Effector memory CD8-positive, alpha-beta T cell (primary cell): Measurements from ENCODE around the gene KIAA0232.
"Not testable (repeated sequence)": the region's sequence is repeated elsewhere in the genome, so short reads cannot be mapped to it uniquely, and the experiment has no call there.

Experiments
- ATAC-seq: fragments of 150-1000 bp; cut with Tn5 transposase; replicated peaks from 2 replicates; pipeline ENCODE4 v1.10.0; 2021; ENCODE audit warnings: mild to moderate bottlenecking, moderate library complexity
- DNase-seq, 3 experiments: peaks; one replicate each; pipeline ENCODE4 v3.0.0; 2021
- H3K27ac Mint-ChIP-seq, 2 donors: one replicate each; pipeline ENCODE4 v1.8.0; 2022; ENCODE audit warnings: mild to moderate bottlenecking in 2 of 2, mixed read lengths in 2 of 2, moderate library complexity in 2 of 2
- H3K27me3 Mint-ChIP-seq, 2 donors: one replicate each; pipeline ENCODE4 v1.8.0; 2022; ENCODE audit warnings: mixed read lengths in 2 of 2
- H3K36me3 Mint-ChIP-seq: one replicate; pipeline ENCODE4 v1.8.0; 2022; ENCODE audit warnings: mild to moderate bottlenecking, moderate library complexity, mixed read lengths; ENCODE audit not compliant: insufficient read depth
- H3K4me1 Mint-ChIP-seq, 2 donors: one replicate each; pipeline ENCODE4 v1.8.0; 2022; ENCODE audit warnings: low read depth in 2 of 2, mixed read lengths in 2 of 2
- H3K4me3 Mint-ChIP-seq, 2 donors: one replicate each; pipeline ENCODE4 v1.8.0; 2022; ENCODE audit warnings: mild to moderate bottlenecking in 2 of 2, mixed read lengths in 2 of 2, moderate library complexity in 2 of 2
- H3K9me3 Mint-ChIP-seq, 2 donors: one replicate each; pipeline ENCODE4 v1.8.0; 2022; ENCODE audit warnings: mixed read lengths in 2 of 2

The KIAA0232 gene

DNA sequence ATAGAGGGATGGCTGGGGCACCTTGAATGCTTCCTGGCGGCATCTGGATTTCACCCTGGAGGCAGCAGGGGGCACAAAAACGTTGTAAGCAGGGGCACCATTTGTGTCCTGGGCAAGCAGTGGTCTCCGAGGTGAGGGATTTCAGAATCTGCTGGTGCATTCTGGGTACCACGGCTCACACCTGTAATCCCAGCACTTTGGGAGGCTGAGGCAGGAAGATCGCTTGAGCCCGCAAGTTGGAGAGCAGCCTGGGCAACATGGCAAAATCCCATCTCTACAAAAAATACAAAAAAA is 110.3 kb downstream of the KIAA0232 start:
- DNase-seq, result no peak
- no peaks in the 10 kb centered on the region for H3K9me3 Mint-ChIP-seq
- peaks cover 2% of the 10 kb centered on the region for H3K36me3 Mint-ChIP-seq
- no peak for ATAC-seq
- H3K27me3 Mint-ChIP-seq, result no peaks in the 10 kb centered on the region
- peak overlapping the region; percentile 71 to 83 for H3K4me3 Mint-ChIP-seq
- peaks cover 20 to 25% of the 10 kb centered on the region in 2 donors for H3K4me1 Mint-ChIP-seq
- peak overlapping the region; percentile 86 to 93 for H3K27ac Mint-ChIP-seq

DNA sequence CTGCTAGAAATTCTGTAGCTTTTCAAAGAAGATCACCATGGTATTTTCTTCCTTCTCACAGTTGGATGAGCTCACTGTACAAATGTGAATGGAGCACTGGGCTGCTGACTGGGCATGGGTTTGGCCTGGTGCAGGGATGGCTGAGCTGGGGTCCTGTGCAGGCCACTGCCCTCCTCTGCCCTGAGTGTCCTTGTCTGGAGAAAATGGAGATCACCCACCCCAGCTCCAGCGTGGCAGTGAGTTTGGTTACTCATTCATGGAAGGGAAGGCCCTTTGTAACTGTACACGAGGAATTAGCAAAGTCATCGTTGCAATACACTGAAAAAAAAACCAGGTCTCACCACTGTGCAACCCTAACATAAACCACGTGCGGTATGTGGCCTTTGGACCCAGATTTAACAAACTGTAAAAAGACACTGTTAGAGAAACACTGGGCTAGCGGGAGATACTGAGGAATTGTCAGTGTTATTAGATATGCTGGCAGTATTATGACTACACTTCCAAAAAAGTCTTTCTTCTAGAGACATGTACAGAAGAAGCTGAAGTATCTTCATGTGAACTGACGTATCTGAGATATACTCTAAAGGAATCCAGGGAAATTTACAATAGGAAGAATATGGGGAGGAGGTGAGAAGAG is 111.0 kb downstream of the KIAA0232 start:
- ATAC-seq, result no peak
- H3K9me3 Mint-ChIP-seq, result no peaks in the 10 kb centered on the region

GRCh38 chr4:6894086-6894478 is 111.6 kb downstream of the KIAA0232 start:
- Mint-ChIP-seq H3K4me3 (no peak overlapping the region), H3K27me3 (no peaks in the 10 kb centered on the region), H3K4me1 (peaks cover 24 to 29% of the 10 kb centered on the region in 2 donors), H3K27ac (peak overlapping the region; percentile 86 to 93), H3K36me3 (peaks cover 7% of the 10 kb centered on the region), H3K9me3 (no peaks in the 10 kb centered on the region)
- ATAC-seq, result no peak
- no peak for DNase-seq

More for the DNA sequence above, 111.0 kb downstream of the KIAA0232 start:
- H3K4me3 Mint-ChIP-seq, result peak overlapping the region in 1 of 2 donors; percentile 83
- H3K36me3 Mint-ChIP-seq, result peaks cover 7% of the 10 kb centered on the region
- no peaks in the 10 kb centered on the region for H3K27me3 Mint-ChIP-seq
- no peak for DNase-seq
- peaks cover 20 to 25% of the 10 kb centered on the region in 2 donors for H3K4me1 Mint-ChIP-seq
- peak overlapping the region; percentile 86 to 93 for H3K27ac Mint-ChIP-seq

GRCh38 chr4:6894528-6895498 is 112.3 kb downstream of the KIAA0232 start:
- Mint-ChIP-seq H3K27me3 (no peaks in the 10 kb centered on the region), H3K36me3 (peaks cover 12% of the 10 kb centered on the region), H3K27ac (peak overlapping the region; percentile 86 to 93), H3K9me3 (no peaks in the 10 kb centered on the region), H3K4me3 (peak overlapping the region; percentile 52 to 62), H3K4me1 (peaks cover 31 to 37% of the 10 kb centered on the region in 2 donors)
- DNase-seq (no peak), ATAC-seq (no peak)

GRCh38 chr4:6896035-6896434 is 113.5 kb downstream of the KIAA0232 start:
- Mint-ChIP-seq H3K4me1 (peaks cover 41 to 43% of the 10 kb centered on the region in 2 donors), H3K27me3 (no peaks in the 10 kb centered on the region), H3K36me3 (peaks cover 12% of the 10 kb centered on the region), H3K4me3 (no peak overlapping the region), H3K27ac (peak overlapping the region in 1 of 2 donors; percentile 28), H3K9me3 (no peaks in the 10 kb centered on the region)
- no peak for ATAC-seq
- no peak for DNase-seq

DNA sequence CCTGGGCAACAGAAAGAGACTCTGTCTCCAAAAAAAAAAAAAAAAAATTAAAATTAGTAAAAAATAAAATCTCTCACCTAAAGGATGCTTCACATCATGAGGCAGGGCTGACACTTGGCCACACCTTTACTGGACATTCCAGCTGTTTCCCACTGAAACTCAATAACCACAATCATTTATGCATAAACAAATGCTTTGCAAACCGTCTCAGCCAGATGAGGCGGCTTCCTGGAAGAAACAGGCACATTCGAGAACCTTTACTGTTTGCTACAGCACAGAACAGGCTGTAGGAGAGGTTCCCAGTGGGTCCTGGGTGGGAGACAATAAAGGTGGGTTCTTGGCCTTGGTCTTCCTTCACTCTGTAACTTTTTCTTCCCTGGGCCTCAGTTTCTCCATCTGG is 116.2 kb downstream of the KIAA0232 start:
- H3K36me3 Mint-ChIP-seq, result peaks cover 9% of the 10 kb centered on the region
- peaks cover 24 to 25% of the 10 kb centered on the region in 2 donors for H3K4me1 Mint-ChIP-seq
- no peaks in the 10 kb centered on the region for H3K9me3 Mint-ChIP-seq
- no peak for ATAC-seq
- no peak for DNase-seq
- no peaks in the 10 kb centered on the region for H3K27me3 Mint-ChIP-seq
- H3K27ac Mint-ChIP-seq, result peak overlapping the region; percentile 94 to 95
- H3K4me3 Mint-ChIP-seq, result peak overlapping the region; percentile 73 to 82

DNA sequence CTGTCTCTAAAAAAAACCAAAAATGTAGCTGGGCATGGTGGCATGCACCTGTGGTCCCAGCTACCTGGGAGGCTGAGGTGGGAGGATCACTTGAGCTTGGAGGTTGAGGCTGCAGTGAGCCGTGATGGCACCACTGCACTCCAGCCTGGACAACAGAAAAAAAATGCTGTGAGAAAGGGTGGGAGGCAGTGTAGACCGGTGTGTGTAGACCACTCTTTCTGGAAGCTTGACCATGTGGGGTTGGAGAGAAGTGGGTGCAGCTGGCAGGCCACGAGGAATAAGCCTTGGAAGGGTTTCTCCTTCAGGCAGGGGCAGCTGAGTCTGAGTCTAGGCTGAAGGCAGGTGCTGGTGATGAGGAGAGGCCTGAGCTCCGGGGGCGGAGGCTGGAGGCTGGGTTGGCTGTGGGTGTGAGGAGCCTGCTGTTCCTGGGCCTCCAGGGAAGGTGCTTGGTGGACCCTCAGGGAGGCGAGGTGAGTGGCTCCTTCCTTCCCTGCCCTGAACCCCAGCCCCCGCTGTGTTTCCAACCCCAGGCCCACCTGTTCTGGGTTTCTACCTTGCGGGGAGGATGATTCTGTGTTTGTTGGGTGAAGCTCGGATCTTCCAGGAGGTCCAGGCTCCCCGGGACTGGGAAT is 117.8 kb downstream of the KIAA0232 start:
- no peaks in the 10 kb centered on the region for H3K27me3 Mint-ChIP-seq
- H3K27ac Mint-ChIP-seq, result peak overlapping the region; percentile 94 to 95
- DNase-seq (no peak), ATAC-seq (no peak)
- H3K9me3 Mint-ChIP-seq, result no peaks in the 10 kb centered on the region
- H3K4me3 Mint-ChIP-seq, result peak overlapping the region; percentile 73 to 82
- H3K4me1 Mint-ChIP-seq, result peaks cover 18 to 25% of the 10 kb centered on the region in 2 donors
- H3K36me3 Mint-ChIP-seq, result peaks cover 9% of the 10 kb centered on the region

- Mint-ChIP-seq H3K27me3 (no peaks in the 10 kb centered on the region), H3K4me3 (peak overlapping the region in 1 of 2 donors; percentile 73), H3K36me3 (peaks cover 9% of the 10 kb centered on the region), H3K27ac (peak overlapping the region; percentile 94 to 95), H3K9me3 (no peaks in the 10 kb centered on the region), H3K4me1 (peaks cover 18 to 25% of the 10 kb centered on the region in 2 donors)
- ATAC-seq (no peak), DNase-seq (no peak)
Measured at GRCh38 chr4:6900956-6901355, 118.4 kb downstream of the KIAA0232 start.

- peaks cover 18 to 25% of the 10 kb centered on the region in 2 donors for H3K4me1 Mint-ChIP-seq
- DNase-seq, result no peak
- no peak for ATAC-seq
- no peaks in the 10 kb centered on the region for H3K27me3 Mint-ChIP-seq
- H3K9me3 Mint-ChIP-seq, result no peaks in the 10 kb centered on the region
- H3K27ac Mint-ChIP-seq, result peak overlapping the region in 1 of 2 donors; percentile 95
- no peak overlapping the region for H3K4me3 Mint-ChIP-seq
- peaks cover 9% of the 10 kb centered on the region for H3K36me3 Mint-ChIP-seq
Measured at GRCh38 chr4:6901669-6902317, 119.3 kb downstream of the KIAA0232 start.

DNA sequence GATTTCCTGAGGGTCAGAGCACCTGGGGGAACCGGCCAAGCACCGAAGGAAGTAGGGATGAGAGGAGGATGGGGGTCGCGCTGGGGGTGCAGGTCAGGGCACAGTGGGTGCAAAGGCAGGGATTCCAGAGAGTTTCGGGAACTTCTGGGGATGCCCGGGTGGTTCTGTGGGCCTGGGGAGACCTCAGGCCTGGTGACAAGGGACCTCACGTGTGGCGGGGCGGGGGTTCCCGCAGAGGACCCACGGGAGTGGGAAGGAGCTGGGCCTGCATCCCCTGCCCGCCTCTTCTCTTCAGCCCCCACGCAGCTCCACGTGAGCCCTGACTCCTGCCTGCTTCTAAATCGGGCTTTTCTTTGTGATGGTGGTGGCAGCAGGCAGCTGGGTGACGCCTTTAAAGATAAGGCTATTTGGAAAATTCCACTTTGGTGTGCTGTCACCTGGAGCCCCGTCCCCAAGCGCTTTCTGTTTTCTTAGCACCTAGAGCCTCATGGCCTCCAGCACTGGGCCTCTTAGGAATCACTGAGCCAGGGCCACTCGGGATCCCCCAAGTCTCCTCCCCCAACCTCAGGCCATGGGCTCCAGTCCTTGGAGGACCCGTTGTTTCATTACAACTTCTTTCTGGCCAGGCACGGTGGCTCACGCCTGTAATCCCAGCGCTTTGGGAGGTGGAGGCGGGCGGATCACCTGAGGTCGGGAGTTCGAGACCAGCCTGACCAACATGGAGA is 120.0 kb downstream of the KIAA0232 start:
- Mint-ChIP-seq H3K9me3 (no peaks in the 10 kb centered on the region), H3K27ac (no peak overlapping the region), H3K4me1 (peaks cover 22 to 25% of the 10 kb centered on the region in 2 donors), H3K36me3 (peaks cover 9% of the 10 kb centered on the region), H3K27me3 (no peaks in the 10 kb centered on the region), H3K4me3 (no peak overlapping the region)
- DNase-seq (no peak), ATAC-seq (no peak)

- DNase-seq (no peak), ATAC-seq (no peak)
- Mint-ChIP-seq H3K27me3 (no peaks in the 10 kb centered on the region), H3K9me3 (no peaks in the 10 kb centered on the region), H3K4me1 (peaks cover 19 to 21% of the 10 kb centered on the region in 2 donors), H3K4me3 (no peak overlapping the region), H3K27ac (no peak overlapping the region), H3K36me3 (peaks cover 9% of the 10 kb centered on the region)
Measured at GRCh38 chr4:6905516-6906445, 123.3 kb downstream of the KIAA0232 start.

DNA sequence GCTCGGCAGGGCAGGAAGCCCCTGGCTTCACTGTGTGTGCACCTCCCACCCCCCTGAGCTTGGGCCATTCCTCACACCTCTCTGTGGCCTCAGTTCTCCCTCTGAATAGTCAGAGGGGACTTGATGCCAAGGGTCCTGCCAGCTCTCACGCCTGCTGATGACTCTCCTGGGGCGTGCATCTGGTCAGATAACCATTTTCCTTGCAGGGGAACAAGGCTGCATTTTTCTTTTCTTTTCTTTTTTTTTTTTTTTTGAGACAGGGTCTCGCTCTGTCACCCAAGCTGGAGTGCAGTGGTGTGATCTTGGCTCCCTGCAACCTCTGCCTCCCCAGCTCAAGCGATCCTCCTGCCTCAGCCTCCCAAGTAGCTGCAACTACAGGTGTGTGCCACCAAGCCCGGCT is 124.0 kb downstream of the KIAA0232 start:
- not testable (repeated sequence) for ATAC-seq, DNase-seq, H3K9me3 Mint-ChIP-seq, H3K4me3 Mint-ChIP-seq, H3K27me3 Mint-ChIP-seq, H3K27ac Mint-ChIP-seq, H3K36me3 Mint-ChIP-seq
- H3K4me1 Mint-ChIP-seq, result peaks cover 23% of the 10 kb centered on the region in 2 donors
